GM11168 (cell line): Measurements from ENCODE around the gene TGFBI.

Experiments
- in situ Hi-C: fragments of 300-500 bp; cut with MboI; formaldehyde crosslinking; loops from one replicate; pipeline ENCODE4 v1.12.0; 2022; ENCODE audit warnings: low sequenced_read_pairs; ENCODE audit not compliant: unreplicated experiment

TGFBI gene

DNA sequence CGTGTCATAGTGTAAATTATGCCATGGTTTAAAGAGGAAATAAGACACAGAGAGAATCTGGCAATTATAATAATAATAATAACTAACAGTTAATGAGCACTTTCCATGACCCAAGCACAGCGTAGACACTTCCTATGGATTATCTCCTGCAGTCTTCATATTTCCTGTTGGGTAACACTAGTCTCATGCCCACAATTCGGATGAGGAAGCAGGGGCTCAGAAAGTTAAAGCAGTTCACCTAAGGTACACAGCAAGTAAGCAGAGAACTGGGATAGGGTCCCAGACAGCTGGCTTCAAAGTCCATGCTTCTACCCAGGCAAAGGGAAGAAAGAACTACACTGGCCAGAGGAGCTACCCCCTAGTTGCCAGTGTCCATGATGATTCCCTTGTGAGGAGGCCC lies 27.9 kb upstream of the TGFBI start:
- in situ Hi-C loops = no loop called here

DNA sequence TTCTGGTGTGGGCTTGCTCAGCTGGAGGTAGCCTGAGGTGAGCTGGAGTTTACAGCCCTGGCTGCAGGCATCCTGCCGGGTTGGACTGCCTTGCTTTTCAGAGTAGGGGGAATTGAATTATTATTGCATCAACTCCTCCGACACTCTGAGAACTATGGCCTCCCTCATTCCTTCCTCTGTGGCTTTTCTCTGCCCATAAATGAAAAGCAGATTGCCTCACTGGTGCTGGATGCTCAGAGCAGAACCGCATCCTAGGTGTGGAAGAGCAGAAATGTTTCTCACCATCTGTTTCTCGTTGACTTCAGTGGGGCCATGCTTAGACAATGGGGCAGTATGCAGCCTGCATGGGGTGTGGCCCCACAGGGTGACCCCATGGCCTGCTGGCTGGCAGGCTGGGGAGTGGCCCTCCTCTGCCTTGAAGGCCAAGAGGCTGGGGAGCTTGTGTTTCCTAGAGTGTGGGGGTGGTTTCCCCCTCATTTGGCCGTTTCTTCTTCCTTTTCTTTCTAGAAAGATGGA lies 27.3 kb upstream of the TGFBI start:
- in situ Hi-C loops = no loop called here

GRCh38 chr5:136004436-136004835 lies 24.4 kb upstream of the TGFBI start:
- in situ Hi-C loops = no loop called here

DNA sequence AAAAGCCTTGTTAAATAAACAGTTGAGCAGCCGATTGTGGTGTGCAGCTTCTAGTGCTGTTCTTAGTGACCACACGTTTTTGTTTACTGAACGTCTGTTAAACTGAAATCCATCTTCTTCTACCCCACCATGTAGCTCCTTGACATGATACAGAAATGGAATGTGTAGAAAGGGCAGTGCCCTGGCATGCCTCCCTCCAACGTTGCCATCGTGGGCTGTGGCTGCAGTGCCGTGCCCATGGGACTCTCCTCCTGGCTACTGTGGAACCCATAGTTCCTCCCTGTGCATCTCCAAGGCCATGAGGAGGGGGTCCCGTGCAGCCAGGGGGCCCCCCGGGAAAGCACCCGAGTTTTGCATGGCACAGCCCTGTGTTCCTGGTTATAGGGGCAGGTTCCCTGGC lies 23.3 kb upstream of the TGFBI start:
- in situ Hi-C loops = no loop called here

DNA sequence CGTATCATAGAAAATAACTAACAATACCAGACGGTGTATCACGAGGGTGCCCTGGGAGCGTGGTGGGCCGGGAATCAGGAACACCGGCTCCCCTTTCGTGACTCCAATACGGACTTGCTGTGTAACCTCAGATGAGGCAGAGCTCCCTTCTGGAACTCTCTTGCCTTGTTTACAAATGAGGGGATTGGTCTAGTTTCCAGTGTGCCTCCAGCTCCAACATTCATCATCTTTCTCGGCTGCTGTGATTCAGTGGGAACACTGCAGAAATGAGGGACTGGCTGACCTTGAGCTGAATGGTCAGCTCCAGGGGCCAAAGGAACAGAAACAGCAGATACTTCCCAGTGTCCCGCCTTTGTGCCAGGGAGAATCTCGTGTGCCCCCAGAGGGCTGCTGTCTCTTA lies 22.6 kb upstream of the TGFBI start:
- in situ Hi-C loops = no loop called here

GRCh38 chr5:136006761-136007251 lies 22.0 kb upstream of the TGFBI start:
- in situ Hi-C loops = no loop called here

DNA sequence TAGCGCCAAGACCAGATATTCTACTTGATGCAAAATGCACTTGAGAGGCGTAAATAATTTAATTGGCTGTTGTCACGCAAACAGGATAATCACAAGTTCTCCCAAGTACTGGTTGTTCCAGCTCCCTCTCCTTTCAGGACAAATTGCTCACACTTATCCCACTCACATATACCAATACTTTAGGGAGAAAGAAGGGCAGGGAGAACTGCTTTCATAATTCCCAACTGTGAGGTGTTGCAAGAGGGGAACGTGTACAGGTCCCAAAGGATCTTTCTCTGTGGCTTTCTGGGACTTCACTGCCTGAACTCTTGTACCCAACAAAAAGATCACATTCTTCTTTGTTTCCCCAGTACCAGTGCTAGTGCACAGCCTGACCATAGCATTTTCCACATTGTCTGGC lies 21.5 kb upstream of the TGFBI start:
- in situ Hi-C loops = no loop called here

DNA sequence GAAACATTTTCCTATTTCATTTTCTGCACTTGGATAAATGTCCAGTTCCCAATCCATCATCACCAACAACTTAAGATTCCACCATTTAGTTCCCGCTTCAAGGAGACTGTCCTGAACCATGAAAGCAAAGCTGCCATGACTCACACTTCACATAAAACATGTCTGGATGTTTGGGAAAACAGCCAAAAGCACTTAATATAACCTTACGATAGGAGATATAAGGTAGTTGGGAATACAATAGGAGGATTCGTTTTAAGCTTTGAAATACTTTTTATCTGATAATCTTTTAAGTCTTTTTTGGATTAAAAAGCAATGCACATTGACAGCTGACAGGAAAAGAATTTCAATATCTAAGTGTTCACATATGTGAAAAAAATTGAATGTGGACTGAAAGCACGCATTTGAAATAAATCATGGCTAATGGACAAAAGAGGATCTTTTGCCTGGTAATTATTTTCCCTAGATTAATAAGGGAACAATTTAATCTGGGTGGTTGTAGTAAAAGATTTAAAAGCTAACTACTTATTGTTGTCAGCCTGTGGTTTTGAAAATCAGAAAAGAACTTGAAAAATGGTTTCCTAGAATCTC lies 17.3 kb upstream of the TGFBI start:
- in situ Hi-C loops = no loop called here

DNA sequence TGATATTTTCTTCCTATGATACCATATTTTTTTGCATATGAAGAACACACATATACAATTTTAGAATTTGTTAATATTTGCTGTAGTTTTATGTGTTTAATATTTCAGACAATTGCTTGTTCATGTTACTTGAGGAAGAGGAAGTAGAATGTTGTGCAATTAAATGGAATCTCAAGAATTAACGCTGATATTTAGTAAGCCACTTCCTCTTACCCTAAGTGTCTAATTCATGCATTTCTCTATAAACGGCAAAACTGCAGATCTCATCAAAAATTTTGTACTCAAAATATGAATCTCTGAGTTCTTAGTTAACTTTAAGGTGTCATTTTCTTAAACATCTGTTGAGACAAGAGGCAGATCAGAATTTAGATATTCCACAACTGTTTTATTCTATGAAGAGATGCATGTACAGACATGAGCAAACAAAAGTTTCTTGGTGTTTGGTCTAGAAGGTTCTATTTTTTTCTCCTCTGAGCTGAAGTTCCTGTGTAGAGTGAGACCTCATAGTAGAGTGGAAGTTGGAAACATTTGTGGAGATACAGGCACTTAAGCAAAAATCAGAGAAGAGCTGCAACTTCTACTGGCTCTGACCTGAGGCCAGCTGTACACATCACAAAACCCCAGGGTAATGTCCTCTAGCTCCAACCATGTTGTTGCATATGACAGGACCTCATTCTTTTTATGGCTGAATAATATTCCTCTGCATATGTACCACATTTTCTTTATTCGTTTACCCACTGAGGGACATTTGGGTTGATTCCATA lies 16.6 kb upstream of the TGFBI start:
- in situ Hi-C loops = no loop called here

GRCh38 chr5:136013559-136013958 lies 15.2 kb upstream of the TGFBI start:
- in situ Hi-C loops = no loop called here

GRCh38 chr5:136014049-136015002 lies 14.5 kb upstream of the TGFBI start:
- in situ Hi-C loops = no loop called here

DNA sequence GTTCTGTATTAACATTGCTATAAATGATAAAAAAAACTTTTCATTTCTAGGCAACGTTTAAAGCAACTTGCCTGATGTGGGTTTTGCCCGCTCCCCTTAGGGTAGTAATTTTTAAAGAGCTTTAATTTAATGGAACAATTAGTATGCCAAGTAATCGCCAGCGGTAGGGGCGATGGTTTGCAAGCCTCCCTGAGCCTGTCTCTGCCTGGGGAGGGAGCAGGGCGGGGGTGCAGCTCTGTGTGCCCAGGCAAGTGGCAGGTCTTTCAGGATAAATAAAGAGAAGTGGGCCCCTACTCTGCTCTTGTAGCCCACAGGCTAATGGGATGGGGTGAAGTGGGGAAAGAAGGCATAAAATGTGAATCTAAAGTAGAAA lies 13.8 kb upstream of the TGFBI start:
- in situ Hi-C loops = no loop called here

DNA sequence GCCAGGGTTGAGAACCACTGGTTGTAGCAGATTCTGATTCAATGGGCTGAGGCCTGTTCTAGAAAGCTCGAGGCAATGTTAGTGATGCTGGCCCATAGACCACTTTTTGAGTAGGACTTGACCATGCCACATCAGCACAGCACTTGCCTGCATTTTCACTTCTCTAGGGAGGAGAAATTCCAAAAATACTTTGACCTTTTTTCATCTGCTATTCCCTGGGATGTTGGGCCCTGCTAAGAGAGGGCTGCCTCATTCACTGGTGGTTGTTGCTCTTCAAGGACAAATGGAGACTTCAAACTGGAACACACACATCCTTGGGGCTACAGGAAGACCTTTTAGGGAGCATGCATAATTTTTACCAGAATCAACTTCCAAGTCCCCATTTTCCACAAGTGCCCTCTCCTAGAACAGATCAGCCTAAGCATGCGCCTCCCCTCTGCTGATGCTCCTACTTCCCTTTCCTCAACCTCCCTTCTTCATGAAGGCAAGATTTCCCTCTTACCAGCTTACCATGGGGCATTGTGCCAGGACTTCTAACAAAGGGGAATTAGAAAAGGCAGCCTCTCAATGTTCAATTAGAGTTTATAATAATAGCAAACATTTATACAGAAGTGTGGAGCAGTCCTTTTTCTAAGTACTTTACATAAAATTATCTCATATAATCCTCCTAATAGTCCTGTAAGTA lies 12.7 kb upstream of the TGFBI start:
- in situ Hi-C loops = no loop called here

DNA sequence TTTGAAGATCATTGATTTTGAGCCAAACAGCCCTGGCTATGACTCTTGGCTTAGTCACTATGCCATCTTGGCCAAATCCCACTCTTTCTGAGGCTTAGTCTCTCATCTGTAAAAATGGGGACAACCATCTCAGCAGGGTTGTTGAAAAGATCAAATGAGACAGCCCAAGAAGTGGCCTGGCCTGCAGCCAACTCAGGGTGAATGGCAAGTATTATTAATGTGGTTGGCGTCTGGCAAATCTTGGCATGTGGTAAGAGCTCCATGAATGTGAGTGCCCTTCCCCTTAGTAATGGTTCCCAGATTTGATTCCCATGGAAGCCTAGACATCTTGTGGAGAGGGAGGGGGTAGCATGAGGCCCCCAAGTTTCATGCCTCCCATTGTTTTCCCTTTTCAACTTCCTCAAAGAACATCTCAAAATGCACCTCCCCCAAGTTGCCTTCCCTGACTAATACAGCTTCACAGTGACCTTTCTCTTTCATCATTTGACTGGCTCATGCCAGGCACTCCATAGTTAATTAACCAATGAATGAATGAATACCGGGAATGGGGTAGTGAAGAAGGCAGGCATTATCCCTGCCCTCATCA lies 11.8 kb upstream of the TGFBI start:
- in situ Hi-C loops = no loop called here

DNA sequence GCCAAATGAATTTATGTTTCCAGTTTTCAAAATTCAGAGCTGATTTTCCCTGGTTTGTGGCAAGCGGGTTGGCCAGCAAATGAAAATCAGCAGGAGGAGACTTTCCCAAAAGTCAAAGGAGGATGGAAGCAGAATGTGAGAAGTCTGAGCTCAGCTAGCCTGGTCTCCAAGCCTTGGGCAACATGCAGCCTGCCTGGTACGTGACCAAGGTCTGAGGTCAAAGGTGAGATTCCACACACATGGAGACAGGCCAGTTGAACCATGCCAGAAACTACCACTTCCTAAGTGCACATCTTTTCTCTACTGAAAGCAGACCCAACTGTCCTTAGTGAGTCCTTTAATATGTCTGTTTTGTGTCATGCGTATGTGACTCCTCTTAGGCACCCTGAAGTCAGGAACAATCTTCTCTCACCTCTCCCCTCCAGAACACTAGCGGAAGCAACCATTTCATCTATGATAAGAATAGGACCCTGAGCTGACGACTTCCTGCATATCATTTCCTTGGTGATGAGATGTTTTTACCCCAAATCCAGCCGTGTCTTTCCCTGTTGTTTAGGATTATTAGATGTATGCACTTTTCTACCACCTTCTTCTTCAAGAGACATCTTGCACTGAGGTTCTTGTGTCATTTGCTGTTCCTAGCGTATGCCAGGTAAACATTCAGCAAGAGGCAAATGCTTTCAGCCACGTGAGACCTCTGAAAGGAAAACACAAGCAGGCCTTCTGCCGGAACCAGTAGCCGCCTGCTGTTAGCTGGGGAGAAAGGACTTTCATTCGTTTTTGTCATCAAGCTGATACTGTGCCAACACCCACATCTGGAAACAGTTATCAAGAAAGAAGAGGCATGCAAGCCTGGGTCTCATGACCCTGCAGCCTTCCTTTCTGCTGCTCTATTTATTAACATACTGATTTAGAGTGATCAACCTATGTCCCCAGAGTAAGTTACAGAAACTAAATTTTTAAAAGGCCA lies 9.7 kb upstream of the TGFBI start:
- in situ Hi-C loops = no loop called here

GRCh38 chr5:136020001-136020382 lies 8.8 kb upstream of the TGFBI start:
- in situ Hi-C loops = no loop called here

DNA sequence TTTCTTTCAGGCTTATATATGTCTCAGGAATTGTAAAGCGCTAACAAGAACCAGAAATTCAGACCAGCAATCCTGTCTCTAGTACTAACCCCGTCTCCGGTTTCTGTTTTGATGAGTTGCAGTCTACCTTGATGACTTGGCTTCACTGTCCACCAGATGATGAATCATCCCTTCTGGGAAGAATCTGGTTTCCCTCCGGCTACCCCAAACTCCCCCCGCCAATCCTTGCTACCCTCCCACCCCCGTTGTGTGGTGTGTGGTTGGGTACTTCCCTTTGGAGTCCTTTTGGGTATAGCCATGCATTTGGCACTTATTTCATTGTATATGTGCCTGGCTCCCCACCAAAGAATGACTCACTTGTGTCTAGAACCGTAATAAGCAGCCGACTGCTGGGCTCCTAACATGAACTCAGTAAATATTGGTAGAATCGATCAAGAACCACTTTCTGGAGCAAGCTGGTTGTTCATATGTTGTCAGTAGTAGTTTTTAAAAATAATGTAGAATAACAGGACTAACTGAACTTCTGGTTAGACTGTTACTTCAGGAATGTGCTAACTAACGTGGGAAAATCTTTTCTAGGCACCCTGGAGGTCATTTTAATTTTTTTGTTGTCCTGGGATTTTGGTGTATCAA lies 8.3 kb upstream of the TGFBI start:
- in situ Hi-C loops = no loop called here

DNA sequence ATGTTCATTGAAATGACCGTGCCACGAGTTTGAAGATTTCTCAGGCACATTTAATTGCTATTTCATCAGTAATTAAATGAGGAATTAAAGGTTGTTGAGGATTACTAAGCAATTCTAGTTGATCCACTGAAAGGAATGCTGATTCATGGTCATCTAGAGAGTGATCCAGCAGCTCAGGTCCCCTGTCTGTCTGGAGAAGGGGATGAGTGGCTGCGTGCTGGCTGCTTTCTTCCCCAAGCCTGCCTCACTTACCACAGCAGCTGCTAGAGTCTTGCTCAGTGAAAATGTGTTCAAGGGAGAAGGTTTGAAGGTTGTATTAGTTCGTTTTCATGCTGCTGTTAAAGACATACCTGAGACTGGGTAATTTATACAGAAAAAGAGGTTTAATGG lies 7.8 kb upstream of the TGFBI start:
- in situ Hi-C loops = no loop called here
